ENCODE measurements around the gene SLF2. TPM values are rescaled to one million over a fixed set of nuclear protein-coding genes. Genes with fewer than 3 reads are reported as not detected.

Gene SLF2
- total RNA-seq, 1 donor from 2014 or later = 46.5 TPM

DNA sequence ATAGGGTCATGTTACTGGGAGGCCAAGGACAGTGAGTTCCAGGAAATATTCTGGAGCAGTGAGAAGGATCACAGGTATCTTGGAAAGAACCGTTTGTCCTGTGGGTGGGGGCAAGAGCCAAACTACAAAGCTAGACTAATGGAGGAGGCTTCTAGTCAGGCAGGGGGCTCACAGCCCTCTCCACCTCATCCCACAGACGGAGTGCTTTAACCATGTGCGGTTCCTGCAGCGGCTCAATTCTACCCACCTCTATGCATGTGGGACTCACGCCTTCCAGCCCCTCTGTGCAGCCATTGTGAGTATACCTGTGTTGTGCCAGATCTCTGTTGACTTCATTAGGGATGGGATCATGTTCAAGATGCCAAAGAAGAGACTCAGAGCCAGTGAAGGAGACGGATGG lies 64.7 kb downstream of the SLF2 start:
- FAIRE-seq (no peak), DNase-seq (ENCODE audit: low spot score in 2 of 2) (no peak)

DNA sequence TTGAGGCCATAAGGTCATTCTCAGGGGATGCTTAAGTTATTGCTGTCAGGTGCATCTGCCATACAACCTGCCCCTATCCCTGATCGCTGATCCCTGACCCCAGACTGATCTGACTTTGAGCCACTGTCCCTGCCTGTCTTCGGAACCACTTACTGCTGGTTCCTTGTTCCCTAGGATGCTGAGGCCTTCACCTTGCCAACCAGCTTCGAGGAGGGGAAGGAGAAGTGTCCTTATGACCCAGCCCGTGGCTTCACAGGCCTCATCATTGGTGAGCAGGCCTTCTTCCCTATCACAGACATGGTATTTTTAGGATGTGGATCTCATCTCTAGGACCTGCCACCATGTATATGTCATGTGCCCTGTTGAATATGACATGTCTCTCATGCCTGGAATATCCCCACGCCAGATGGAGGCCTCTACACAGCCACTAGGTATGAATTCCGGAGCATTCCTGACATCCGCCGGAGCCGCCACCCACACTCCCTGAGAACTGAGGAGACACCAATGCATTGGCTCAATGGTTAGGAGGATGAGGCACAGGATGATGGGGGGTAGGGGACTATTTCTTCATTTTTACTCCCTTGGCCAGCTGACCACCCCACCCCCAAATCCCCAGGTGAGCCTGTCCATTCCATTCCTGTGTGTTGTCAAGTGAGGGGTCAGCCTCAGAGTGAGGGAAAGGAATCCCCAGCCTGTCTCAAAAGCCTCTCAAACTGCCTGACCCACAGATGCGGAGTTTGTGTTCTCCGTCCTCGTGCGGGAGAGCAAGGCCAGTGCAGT lies 65.5 kb downstream of the SLF2 start:
- DNase-seq (ENCODE audit: low spot score in 2 of 2) (no peak), FAIRE-seq (no peak)

DNA sequence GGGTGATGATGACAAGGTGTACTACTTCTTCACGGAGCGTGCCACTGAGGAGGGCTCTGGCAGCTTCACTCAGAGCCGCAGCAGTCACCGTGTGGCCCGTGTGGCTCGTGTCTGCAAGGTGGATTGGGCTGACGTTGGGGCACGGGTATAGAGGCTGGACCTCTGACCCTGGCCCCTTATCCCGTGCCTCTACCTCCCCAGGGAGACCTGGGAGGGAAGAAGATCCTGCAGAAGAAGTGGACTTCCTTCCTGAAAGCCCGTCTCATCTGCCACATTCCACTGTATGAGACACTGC lies 66.1 kb downstream of the SLF2 start:
- FAIRE-seq = no peak
- no peak for DNase-seq (ENCODE audit: low spot score in 2 of 2)

DNA sequence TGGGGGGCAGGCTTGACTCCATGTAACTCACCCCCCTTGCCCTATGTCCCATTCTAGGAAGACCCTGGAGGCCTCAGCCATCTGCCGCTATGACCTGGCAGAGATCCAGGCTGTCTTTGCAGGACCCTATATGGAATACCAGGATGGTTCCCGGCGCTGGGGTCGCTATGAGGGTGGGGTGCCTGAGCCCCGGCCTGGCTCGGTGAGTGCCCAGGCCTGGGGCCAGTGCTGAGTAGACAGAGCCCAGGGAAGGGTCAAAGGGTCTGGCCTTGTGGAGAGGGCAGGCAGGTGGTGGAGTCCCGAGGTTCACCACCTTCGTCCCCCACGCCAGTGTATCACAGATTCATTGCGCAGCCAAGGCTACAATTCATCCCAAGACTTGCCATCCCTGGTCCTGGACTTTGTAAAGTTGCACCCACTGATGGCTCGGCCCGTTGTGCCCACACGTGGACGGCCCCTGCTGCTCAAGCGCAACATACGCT lies 67.1 kb downstream of the SLF2 start:
- FAIRE-seq (no peak), DNase-seq (ENCODE audit: low spot score in 2 of 2) (no peak)

DNA sequence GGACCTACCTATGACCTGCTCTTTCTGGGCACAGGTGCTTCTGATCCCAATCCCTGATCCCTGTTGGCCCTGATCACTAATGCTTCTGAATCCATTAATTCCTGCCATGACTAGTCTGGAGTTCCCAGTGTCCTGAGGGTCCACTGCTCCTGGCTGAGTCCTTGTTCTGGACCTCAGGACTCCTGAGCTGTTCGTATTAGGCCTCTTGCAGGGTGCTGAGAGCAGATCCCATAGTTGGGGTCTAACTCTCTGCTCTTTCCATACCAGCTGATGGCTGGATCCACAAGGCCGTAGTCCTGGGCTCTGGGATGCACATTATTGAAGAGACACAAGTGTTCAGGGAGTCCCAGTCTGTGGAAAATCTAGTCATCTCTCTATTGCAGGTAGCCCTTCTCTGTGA lies 67.5 kb downstream of the SLF2 start:
- FAIRE-seq (no peak), DNase-seq (ENCODE audit: low spot score in 2 of 2) (no peak)

DNA sequence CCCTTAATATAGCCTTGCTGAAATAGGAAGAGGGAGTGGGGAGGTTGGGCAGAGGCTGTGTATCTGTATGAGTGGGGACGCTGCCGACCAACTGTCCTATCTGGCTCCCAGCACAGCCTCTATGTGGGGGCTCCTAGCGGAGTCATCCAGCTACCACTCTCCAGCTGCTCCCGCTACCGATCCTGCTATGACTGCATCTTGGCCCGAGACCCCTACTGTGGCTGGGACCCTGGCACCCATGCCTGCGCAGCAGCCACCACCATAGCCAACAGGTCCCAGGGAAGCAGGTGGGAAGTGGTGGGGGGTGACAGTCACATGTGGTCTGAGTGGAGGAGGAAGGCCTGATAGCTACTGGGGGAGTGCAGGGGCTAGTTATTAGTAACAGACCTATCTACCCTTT lies 67.9 kb downstream of the SLF2 start:
- DNase-seq (ENCODE audit: low spot score in 2 of 2) = no peak
- no peak for FAIRE-seq

DNA sequence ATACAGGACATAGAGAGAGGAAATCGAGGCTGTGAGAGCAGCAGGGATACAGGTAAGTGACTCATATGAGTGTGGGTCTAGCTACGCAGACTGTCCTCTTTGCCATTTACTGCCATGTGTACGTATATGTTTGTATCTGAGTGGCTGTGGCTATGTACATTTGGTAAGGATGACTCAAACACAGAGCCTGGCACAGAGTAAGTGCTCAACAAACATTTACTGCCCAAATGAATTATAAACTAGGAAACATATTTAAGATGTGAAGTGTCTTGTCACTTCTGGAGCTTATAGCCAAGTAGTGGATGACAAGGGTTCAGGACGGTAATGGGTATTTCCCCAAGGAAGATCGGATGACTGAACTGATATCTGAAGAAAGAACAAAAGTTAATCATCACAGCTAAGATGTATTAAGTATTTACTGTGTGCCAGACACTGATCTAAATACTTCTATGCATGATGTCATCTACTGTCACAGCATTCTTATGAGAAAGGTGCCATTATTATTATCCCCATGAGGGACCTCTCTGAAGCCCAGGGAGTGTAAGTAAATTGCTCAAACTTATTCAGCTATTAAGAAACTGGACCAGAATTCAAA lies 68.5 kb downstream of the SLF2 start:
- DNase-seq (ENCODE audit: low spot score in 2 of 2) (no peak), FAIRE-seq (no peak)

DNA sequence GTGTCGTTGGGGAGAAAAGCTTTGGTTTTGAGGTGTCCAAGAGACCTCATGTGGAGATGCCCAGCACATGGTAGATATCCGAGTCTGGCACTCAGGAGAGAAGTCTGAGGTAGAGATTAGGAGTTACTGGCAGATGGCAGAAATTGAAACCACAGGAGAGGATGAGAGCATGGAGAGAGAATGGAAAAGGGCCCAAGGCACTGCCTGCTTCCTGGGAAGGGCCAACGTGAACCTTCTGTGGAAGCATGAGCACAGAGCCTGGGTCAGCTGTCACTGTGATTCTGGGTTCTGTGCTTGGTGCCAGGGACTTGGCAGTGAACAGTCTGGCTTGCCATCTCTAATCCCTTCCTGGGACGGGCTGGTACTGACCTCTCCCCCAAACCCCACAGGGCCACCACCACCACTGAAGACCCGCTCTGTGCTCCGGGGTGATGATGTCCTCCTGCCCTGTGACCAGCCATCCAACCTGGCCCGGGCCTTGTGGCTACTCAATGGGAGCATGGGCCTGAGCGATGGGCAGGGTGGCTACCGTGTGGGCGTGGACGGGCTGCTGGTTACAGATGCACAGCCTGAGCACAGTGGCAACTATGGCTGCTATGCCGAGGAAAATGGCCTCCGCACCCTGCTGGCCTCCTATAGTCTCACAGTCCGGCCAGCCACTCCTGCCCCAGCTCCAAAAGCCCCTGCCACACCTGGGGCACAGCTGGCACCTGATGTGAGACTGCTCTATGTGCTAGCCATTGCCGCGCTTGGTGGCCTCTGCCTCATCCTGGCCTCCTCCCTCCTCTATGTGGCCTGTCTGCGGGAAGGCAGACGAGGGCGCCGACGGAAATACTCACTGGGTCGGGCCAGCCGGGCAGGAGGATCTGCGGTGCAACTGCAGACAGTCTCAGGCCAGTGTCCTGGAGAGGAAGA lies 70.4 kb downstream of the SLF2 start:
- DNase-seq (ENCODE audit: low spot score in 2 of 2) (no peak), FAIRE-seq (no peak)

DNA sequence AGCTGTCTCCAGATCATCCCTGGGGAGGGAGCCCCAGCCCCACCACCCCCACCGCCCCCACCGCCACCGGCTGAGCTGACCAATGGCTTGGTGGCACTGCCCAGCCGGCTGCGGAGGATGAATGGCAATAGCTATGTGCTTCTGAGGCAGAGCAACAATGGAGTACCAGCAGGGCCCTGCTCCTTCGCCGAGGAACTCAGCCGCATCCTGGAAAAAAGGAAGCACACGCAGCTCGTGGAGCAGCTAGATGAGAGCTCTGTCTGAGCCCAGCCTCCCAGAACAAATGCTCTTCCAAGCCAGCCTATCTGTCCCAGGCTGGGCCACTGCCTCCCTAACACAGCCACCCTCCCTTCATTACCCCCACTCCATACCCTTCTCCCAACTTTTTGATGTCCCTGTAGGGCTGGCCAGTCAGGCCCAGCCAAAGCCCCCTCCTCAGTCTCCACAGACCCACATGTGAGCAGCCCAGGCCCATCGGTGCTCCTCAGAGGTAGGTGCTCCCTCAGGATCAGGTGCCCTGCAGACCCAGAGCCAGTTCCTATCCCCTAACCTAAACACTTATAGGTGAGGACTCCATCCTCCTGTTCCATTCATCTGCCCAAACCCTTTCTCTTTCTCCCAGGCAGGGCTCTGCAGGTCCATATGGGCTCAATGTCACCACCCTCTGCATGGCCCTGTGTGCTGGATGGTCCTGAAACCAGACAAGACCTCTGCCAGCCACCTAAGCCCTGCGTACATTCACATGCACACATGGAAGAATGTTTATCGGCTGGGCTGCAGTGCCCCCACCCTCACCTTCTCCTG lies 71.3 kb downstream of the SLF2 start:
- FAIRE-seq (no peak), DNase-seq (ENCODE audit: low spot score in 2 of 2) (no peak)

DNA sequence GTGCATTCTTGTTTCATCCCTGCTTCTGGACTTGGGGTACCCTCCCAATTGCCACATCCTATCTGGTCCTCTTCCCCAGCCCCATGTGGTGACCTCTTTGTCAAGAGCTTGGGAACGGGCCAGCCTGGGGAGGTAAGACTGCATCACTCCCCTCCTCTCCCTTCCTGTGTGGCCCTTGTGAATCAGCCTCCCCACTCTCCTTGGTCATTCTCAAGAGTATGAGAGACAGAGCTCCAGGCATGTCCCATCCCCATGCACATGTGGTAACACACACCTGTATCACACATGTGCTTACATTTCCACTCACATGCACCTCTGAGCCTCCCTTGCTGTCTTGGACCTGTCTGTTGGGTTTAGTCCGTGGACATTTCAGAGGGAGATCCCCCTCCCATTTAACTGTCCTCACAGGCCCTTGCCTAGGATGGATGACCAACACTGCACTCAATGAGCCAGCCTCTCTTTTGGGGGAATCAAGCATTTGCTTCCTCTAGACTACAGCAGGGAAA lies 72.0 kb downstream of the SLF2 start:
- DNase-seq (ENCODE audit: low spot score in 2 of 2) = no peak
- no peak for FAIRE-seq

DNA sequence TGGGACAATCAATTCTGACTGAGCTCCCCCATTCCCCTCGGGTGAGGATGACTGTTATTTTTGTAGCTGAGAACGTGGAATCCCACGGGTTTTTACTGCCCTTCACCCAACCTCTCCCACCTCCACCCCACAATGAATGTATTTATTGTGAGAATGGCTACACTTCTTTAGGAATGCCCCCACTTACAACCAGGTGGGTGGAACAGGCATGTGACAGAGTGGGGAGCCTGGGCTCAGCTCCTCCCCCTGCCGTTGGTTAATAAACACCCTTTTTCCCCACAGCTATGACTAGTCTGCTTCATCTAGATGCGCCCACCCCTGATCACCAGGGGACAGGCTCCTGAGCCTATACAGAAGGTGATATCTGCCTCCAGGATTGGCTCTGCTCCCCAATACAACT lies 72.6 kb downstream of the SLF2 start:
- FAIRE-seq (no peak), DNase-seq (ENCODE audit: low spot score in 2 of 2) (no peak)

DNA sequence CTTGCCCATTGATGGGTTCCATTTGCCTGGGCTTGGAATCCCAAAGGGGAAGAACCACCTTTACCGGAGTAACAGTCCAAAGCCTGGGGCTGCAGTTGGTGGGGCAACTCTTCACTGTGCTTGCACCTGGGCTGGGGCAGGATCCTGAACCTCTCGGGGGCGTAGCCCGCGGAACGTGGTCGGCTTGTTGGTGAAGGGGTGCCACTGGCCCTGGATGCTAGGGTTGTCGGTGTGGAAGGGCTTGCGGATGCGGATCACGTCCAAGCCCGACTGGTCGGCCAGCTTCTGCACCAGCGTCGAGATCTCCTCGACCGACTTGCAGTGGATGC lies 73.8 kb downstream of the SLF2 start:
- FAIRE-seq = no peak

DNA sequence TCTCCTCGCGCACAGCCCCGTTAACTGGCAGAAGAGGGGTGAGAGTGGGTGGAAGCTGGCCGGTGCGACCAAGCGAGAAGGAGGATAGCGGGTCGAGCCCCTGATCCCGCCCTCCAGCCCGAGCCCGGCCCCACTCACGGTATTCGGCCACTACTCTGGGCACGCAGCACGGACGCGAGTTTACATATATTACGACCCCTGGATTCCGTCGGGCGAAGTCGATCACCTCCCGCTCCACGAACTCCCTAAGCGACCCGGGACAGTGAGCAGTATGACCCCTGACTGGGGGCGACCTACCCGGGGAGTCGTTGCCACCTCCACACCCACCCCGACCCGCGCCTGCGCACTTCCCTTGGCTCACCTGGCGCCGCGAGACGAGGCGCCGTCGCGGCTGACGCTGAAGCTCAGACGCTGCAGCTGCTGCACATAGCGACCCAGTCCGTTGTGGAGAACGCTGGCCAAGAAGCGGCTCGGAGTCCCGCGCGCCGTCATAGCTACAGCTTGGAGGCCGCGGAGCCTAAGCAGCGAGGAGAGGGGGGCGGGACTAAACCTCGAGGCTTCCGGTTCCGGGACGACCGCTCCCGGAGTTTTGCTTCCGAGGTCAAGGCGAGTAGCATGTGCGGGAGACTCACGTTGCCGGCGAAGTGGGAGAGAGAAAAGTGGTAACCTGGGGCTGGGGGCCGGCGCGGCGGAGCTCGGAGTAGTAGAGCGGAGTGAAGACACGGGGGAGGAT lies 74.4 kb downstream of the SLF2 start, which contains the start of the genes MRPL43 and TWNK:
Gene MRPL43 (minus strand): TSS at position 546 of the 733 bp plus-strand sequence. CDS start 54 bp downstream, at position 492.
Gene TWNK (plus strand): TSS at position 592 of the 733 bp plus-strand sequence. CDS start 668 bp downstream, outside the sequence.
- DNase-seq (ENCODE audit: low spot score in 2 of 2) = peak; percentile 85 to 94
- no peak for FAIRE-seq

More for the DNA sequence above, 73.8 kb downstream of the SLF2 start:
- no peak for DNase-seq (ENCODE audit: low spot score in 2 of 2)

DNA sequence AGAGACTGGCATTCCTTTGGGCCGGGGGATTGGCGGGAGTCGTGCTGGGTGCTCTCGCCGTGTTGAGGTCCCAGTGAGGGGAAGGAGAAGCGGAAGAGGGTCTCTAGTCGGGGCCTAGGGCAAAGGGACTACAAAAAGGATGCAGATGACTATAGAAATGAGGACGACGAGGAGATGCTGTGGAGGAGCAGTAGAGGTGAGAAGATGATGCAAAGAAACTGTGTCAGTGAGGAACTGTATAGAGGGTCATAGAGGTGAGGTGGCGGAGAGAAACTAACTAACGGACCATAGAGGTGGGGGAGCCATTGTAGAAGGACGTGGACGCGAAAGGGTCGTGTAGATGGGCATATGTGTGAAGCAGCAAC lies 74.9 kb downstream of the SLF2 start:
- DNase-seq (ENCODE audit: low spot score in 2 of 2) (no peak), FAIRE-seq (no peak)

DNA sequence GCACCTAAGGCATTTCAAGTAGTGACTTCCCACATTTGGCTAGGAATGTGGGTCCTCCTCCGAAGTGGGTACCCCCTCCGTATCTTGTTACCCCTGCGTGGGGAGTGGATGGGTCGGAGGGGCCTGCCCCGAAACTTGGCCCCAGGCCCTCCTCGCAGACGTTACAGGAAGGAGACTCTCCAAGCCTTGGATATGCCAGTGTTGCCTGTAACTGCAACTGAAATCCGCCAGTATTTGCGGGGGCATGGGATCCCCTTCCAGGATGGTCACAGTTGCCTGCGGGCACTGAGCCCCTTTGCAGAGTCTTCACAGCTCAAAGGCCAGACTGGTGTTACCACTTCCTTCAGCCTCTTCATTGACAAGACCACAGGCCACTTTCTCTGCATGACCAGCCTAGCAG lies 75.4 kb downstream of the SLF2 start:
- no peak for DNase-seq (ENCODE audit: low spot score in 2 of 2)
- FAIRE-seq = no peak

DNA sequence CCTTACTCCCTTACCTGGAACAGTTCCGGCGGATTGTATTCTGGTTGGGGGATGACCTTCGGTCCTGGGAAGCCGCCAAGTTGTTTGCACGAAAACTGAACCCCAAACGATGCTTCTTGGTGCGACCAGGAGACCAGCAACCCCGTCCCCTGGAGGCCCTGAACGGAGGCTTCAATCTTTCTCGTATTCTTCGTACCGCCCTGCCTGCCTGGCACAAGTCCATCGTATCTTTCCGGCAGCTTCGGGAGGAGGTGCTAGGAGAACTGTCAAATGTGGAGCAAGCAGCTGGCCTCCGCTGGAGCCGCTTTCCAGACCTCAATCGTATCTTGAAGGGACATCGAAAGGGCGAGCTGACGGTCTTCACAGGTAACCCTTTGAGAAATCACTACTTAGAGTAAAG lies 76.3 kb downstream of the SLF2 start:
- DNase-seq (ENCODE audit: low spot score in 2 of 2) = no peak
- no peak for FAIRE-seq

DNA sequence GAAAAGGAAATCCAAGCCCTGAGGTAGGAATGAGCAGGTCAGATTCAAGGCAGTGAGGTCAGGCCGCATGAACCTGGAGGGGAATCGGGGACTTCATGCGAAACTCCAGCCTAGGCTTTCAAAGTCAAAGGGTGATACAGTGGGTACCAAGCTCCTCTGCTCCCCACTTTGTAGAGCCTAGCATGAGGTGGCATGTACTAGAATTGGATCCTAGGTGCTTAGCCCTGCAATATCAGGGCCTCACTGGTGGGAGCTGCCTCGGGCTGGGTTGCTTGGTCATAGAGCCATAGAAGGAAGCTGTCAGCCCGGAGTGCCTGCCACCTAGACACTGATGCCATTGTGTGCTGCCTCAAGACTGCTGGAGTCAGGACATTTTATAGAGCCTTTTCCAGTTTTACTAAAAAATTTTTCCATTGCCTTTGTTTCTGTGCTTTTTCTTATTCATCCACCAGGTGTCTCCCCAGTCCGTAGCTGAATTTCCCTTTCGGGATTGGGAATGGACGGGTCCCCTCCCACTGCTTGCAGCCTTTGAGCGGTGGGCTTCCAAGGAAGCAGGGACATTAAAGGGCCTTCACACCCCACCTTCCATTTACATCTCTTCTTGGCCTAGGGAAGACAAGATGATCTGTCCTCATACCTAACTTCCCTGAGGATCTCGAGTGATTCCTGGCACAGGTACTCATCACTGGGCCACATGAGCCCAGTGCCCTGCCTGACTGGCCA lies 81.4 kb downstream of the SLF2 start:
- DNase-seq (ENCODE audit: low spot score in 2 of 2) = peak in 1 of 2 donors; percentile 63
- no peak for FAIRE-seq

DNA sequence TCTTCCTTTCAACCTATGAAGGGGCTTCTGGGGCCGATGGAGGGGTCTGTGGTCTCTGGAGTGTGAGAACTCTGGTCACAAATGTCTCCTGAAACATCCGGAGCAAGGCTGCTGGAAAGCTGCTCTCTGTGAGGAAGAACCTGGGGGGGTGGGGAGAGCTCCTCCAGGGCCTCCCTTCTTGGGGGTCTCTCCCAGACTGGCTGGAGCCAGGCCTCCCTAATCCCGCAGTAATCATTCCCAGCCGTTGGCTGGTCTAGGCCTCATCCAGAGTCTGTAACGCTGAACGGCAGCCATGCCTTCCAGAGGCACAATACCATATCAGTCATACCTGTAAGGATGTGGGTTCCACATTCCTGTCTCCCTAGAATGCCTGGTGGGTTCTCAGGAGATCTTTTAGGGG lies 82.4 kb downstream of the SLF2 start:
- DNase-seq (ENCODE audit: low spot score in 2 of 2) (no peak), FAIRE-seq (no peak)
